GM18502 (cell line): ENCODE results near the gene MFAP2.

Experiments used
- ATAC-seq: cut with Tn5 transposase; IDR thresholded peaks from one replicate; pipeline ENCODE4 v1.9.1; 2021; ENCODE audit warnings: mild to moderate bottlenecking; ENCODE audit not compliant: unreplicated experiment, poor library complexity

The MFAP2 gene

GRCh38 chr1:16982902-16983301 is 2.5 kb upstream of the MFAP2 start:
- ATAC-seq = no peak

- no peak for ATAC-seq
Measured at GRCh38 chr1:16981269-16981849, 939 bp upstream of the MFAP2 start.

GRCh38 chr1:16979475-16980327 is 719 bp downstream of the MFAP2 start:
- ATAC-seq = no peak

GRCh38 chr1:16978567-16979474 is 1.6 kb downstream of the MFAP2 start:
- ATAC-seq = no peak

DNA sequence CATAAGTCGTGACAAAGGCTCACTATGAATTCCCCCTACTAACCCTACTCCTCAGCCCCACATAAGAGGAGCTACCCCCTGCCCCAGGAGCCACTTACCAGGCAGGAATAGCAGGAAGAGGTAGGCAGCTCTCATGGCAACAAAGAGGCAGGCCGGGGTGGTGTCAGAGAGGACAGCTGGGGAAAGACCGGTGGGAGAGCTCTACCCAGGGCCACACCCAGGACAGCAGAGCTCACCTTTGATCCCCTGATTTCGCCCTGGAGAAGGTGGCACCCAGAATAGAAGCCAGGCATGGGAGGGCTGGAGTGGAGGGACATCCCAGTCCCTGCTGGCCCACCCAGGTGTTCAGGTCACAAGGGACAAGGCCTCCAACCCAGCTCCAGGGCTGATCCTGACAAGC is 2.3 kb downstream of the MFAP2 start:
- no peak for ATAC-seq

GRCh38 chr1:16977377-16977776 is 3.0 kb downstream of the MFAP2 start:
- ATAC-seq = no peak

DNA sequence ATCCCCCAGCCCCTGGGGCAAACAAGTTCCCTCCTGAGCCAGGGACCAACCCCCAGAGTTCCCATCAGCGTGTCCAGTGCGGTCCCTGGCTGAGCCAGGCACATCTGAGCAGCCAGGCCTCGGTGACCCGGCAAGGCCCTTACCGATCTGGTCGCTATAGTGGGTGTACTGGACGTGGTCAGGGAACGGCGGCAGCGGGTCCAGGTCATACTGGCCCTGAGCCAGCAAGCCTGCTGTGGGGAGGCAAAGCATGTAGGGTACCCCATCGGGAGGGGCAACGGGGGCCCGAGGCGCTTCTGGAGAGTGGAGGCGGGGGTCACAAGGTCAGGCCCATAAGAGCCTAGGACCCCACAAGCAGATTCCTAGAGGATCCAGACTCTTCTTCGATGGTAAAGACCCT is 3.5 kb downstream of the MFAP2 start:
- no peak for ATAC-seq

GRCh38 chr1:16975838-16976237 is 4.6 kb downstream of the MFAP2 start:
- ATAC-seq = no peak

GRCh38 chr1:16975211-16975610 is 5.2 kb downstream of the MFAP2 start:
- ATAC-seq = no peak

DNA sequence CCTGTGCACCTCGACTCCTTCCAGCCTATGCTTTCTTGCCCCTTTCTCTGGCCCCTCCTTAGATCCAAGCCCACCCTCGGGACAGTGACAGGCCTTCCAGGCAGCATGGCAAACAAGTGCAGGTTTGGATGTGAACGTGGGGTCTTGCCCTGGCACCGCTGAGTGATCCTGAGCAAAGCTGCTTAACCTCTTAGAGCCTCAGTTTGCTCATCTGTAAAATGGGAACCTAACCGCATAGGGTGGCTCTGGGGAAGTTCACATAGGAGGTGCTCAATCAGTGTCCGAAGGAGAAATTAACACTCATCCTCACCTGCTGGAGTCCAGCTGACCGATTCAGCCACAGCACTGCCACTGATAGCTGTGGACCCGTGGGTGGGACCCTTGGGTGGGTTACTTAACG is 7.2 kb downstream of the MFAP2 start:
- ATAC-seq = no peak

- ATAC-seq = no peak
Measured at GRCh38 chr1:16972189-16972895, 8.1 kb downstream of the MFAP2 start.

- ATAC-seq = no peak
Measured at GRCh38 chr1:16971341-16972188, 8.9 kb downstream of the MFAP2 start.

DNA sequence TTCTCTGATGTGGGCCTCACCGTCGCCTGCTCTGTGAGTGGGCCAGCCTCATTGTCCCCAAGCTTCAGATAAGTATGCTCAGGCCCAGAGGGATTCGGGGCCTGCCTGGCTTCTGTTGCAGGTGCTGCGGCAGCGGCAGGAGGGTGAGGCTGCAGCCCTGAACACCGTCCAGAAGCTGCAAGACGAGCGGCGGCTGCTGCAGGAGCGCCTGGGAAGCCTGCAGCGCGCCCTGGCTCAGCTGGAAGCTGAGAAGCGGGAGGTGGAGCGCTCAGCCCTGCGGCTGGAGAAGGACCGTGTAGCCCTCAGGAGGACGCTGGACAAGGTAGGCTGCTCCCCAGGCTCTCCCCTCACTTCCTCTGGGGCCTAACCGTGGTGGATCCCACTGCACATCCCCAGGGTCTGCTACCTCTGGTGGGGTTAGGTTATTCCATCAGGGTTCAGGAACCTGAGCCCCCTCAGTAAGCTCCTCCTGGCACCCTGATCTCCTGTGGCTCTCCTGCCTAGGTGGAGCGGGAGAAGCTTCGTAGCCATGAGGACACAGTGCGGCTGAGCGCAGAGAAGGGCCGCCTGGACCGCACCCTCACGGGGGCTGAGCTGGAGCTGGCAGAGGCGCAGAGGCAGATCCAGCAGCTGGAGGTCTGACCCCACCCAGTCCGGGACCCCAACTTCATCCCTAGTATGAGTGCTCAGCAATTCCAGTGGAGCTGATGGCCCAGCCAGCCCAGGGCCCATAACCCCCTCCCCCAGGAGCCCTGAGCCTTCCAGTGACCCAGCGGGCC is 10.1 kb downstream of the MFAP2 start:
- ATAC-seq = no peak

GRCh38 chr1:16969651-16970050 is 10.8 kb downstream of the MFAP2 start:
- no peak for ATAC-seq

DNA sequence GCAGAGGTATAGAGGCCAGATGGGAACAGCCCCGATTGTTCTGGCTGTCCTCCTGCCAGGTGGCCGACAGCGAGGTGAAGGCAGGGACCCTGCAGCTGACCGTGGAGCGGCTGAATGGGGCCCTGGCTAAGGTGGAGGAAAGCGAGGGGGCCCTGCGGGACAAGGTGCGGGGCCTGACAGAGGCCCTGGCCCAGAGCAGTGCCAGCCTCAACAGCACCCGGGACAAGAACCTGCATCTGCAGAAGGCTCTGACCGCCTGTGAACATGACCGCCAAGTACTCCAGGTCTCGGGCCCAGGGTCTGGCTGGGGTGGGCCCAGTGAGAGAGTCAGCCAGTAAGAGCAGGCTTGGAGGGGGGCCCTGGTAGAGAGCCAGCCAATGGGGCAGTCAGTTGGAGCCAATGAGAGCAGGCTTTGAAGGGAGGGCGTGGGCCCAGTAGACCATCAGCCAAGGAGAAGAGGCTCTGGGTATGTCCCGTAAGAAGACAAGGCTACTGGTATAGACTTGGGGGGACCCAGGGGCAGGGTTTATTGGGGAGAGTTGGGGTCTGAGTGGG is 11.3 kb downstream of the MFAP2 start:
- ATAC-seq = no peak

- no peak for ATAC-seq
Measured at GRCh38 chr1:16968372-16968771, 12.0 kb downstream of the MFAP2 start.

DNA sequence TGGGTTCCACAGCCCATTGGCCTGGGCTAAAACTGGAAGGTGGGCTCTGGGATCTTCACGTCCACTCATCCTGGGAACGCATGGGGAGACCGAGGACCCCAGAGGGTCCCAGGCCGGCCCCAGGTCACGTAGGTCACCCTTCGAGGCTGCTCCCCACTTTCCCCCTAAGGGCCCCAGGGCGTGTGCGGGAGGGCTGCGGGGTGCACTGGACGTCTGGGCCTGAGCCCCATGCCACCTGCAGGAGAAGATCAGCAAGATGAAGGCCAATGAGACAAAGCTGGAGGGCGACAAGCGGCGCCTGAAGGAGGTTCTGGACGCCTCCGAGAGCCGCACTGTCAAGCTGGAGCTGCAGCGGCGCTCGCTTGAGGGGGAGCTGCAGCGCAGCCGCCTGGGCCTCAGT is 12.5 kb downstream of the MFAP2 start:
- ATAC-seq = no peak

DNA sequence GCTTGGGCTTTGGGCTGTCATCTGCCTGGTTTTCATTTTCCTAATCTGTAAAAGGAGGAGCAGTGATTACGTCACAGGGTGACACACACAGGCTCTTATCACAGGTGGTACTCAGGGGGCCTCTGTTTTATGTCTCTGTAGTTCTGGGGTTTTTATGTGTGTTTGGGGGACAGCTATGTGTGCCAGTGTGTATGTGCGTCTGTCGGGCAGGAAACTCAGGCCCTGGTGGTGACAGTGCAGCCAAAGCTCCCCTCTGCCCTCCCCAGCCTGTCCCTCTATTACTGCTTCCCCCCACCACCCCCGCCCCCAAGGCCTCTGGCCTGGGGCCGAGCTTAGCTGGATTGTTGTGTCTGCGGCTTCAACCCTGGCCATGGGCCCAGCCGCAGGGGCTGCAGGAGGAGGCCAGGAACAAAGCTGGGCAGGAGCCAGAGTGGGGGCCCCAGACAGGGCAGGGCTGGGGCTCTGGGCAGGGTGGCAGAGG is 13.3 kb downstream of the MFAP2 start:
- ATAC-seq = no peak
